ENCODE measurements around the gene ARVCF. TPM values are rescaled to one million over a fixed set of nuclear protein-coding genes. Genes with fewer than 3 reads are reported as not detected.

The ARVCF gene
- polyA plus RNA-seq, 1 of the 3 experiments (the other 2 are of a cell fraction): 27.4 TPM

DNA sequence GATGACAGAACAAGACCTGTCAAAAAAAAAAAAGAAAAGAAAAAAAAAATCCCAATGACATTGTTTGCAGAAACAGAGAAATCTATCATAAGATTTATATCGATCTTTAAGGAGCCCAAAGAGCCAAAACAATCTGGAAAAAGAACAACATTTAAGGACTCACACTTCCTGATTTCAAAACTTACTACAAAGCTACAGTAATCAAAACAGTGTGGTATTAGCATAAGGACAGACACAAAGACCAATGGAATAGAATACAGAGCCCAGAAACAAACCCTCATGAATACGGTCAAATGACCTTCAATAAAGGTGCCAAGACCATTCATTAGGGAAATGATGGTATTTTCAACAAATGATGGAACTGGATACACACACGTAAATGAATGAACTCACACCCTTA is 12.2 kb downstream of the ARVCF start:
- no peaks in the 10 kb centered on the region for H3K9me2 ChIP-seq
- no peaks in the 10 kb centered on the region for H3K79me2 ChIP-seq (ENCODE audit: insufficient read depth)
- peaks cover 0 to 55% of the 10 kb centered on the region in 2 experiments; a peak in 2 of 4 replicates for H3K4me1 ChIP-seq (ENCODE audit: control insufficient read depth in 1 of 2, insufficient read depth in 2 of 2, low read depth in 1 of 2, low read length in 1 of 2)
- H4K20me1 ChIP-seq (ENCODE audit: insufficient read depth): no peaks in the 10 kb centered on the region
- peaks cover 16% of the 10 kb centered on the region; the same call in 1 of the 2 replicates for H3K9me3 ChIP-seq
- no peak overlapping the region for H3K27ac ChIP-seq (ENCODE audit: low read depth in 2 of 2, low read length in 1 of 2)
- POLR2A ChIA-PET: no interaction called here
- DNase-seq: no peak
- H3K27me3 ChIP-seq (ENCODE audit: insufficient read depth): no peaks in the 10 kb centered on the region
- CTCF ChIA-PET: interaction anchor here (1.3 to 5.0 kb wide), 2 partner anchors 9 to 14 kb away, joined by 3 to 31 read pairs; no protein-coding TSS in a partner anchor
- 63% methylated on average over 3 of the region's 3 CpGs for WGBS (ENCODE audit: low lambda C conversion rate)
- H3K36me3 ChIP-seq (replicated peaks in 1 of 2; ENCODE audit: control insufficient read depth in 1 of 2, insufficient read depth in 2 of 2, low read length in 1 of 2): peaks cover 0 to 10% of the 10 kb centered on the region in 2 experiments
- no peak overlapping the region for H2AFZ ChIP-seq (ENCODE audit: low read depth)
- no peaks in the 10 kb centered on the region for H3F3A ChIP-seq (replicated peaks; ENCODE audit: insufficient read depth)
- TF ChIP-seq CHD2 (IDR thresholded peaks at IDR 0.05; ENCODE audit: low read length, partially characterized antibody): no peak
- no peak for TF ChIP-seq NRF1 (IDR thresholded peaks at IDR 0.05; ENCODE audit: low read depth, low read length)
- TF ChIP-seq, protein P1, sequence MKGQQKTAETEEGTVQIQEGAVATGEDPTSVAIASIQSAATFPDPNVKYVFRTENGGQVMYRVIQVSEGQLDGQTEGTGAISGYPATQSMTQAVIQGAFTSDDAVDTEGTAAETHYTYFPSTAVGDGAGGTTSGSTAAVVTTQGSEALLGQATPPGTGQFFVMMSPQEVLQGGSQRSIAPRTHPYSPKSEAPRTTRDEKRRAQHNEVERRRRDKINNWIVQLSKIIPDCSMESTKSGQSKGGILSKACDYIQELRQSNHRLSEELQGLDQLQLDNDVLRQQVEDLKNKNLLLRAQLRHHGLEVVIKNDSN (IDR thresholded peaks at IDR 0.05; ENCODE audit: borderline replicate concordance, low read depth): no peak
- no peak for TF ChIP-seq GABPA (IDR thresholded peaks at IDR 0.05; ENCODE audit: low read depth)
- TF ChIP-seq, protein P2, sequence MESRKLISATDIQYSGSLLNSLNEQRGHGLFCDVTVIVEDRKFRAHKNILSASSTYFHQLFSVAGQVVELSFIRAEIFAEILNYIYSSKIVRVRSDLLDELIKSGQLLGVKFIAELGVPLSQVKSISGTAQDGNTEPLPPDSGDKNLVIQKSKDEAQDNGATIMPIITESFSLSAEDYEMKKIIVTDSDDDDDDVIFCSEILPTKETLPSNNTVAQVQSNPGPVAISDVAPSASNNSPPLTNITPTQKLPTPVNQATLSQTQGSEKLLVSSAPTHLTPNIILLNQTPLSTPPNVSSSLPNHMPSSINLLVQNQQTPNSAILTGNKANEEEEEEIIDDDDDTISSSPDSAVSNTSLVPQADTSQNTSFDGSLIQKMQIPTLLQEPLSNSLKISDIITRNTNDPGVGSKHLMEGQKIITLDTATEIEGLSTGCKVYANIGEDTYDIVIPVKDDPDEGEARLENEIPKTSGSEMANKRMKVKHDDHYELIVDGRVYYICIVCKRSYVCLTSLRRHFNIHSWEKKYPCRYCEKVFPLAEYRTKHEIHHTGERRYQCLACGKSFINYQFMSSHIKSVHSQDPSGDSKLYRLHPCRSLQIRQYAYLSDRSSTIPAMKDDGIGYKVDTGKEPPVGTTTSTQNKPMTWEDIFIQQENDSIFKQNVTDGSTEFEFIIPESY (IDR thresholded peaks at IDR 0.05; ENCODE audit: borderline replicate concordance, low read depth): no peak
- TF ChIP-seq SMC3 (IDR thresholded peaks at IDR 0.05; ENCODE audit: low read depth, low read length): no peak
- TF ChIP-seq, protein P3, sequence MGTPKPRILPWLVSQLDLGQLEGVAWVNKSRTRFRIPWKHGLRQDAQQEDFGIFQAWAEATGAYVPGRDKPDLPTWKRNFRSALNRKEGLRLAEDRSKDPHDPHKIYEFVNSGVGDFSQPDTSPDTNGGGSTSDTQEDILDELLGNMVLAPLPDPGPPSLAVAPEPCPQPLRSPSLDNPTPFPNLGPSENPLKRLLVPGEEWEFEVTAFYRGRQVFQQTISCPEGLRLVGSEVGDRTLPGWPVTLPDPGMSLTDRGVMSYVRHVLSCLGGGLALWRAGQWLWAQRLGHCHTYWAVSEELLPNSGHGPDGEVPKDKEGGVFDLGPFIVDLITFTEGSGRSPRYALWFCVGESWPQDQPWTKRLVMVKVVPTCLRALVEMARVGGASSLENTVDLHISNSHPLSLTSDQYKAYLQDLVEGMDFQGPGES (IDR thresholded peaks at IDR 0.05; ENCODE audit: low read depth, low read length): no peak
- H3K4me3 ChIP-seq (ENCODE audit: low read depth in 2 of 2, low read length in 1 of 2): no peak overlapping the region
- no peak overlapping the region for H3K4me2 ChIP-seq
- no peak overlapping the region for H3K9ac ChIP-seq

DNA sequence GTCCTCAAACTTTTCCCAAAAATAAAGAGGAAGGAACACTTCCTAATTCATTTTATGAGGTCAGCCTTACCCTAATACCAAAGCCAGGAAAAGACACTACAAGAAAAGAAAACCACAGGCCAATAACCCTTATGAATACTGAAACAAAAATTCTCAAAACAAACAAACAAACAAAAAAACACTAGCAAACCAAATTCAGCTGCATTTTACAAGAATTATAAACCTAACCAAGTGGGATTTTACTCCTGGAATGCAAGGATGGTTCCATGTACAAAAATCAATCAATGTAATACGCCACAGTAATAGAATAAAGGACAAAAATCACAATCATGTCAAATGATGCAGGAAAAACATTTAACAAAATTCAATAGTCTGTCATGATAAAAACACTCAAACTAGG is 13.3 kb downstream of the ARVCF start:
- H4K20me1 ChIP-seq (ENCODE audit: insufficient read depth): no peaks in the 10 kb centered on the region
- H3K27me3 ChIP-seq (ENCODE audit: insufficient read depth): no peaks in the 10 kb centered on the region
- H3K4me3 ChIP-seq (ENCODE audit: low read depth in 2 of 2, low read length in 1 of 2): no peak overlapping the region
- no peaks in the 10 kb centered on the region for H3F3A ChIP-seq (replicated peaks; ENCODE audit: insufficient read depth)
- peaks cover 0 to 10% of the 10 kb centered on the region in 2 experiments for H3K36me3 ChIP-seq (replicated peaks in 1 of 2; ENCODE audit: control insufficient read depth in 1 of 2, insufficient read depth in 2 of 2, low read length in 1 of 2)
- no peak for DNase-seq
- H3K9ac ChIP-seq: no peak overlapping the region
- 69% methylated on average over 1 of the region's 1 CpG for WGBS (ENCODE audit: low lambda C conversion rate)
- H3K27ac ChIP-seq (ENCODE audit: low read depth in 2 of 2, low read length in 1 of 2): peak overlapping the region in 1 of 2 experiments; percentile 84; a peak in 1 of 4 replicates
- no peaks in the 10 kb centered on the region for H3K79me2 ChIP-seq (ENCODE audit: insufficient read depth)
- peaks cover 16% of the 10 kb centered on the region; the same call in 1 of the 2 replicates for H3K9me3 ChIP-seq
- peaks cover 0 to 55% of the 10 kb centered on the region in 2 experiments; a peak in 2 of 4 replicates for H3K4me1 ChIP-seq (ENCODE audit: control insufficient read depth in 1 of 2, insufficient read depth in 2 of 2, low read depth in 1 of 2, low read length in 1 of 2)
- H3K9me2 ChIP-seq: no peaks in the 10 kb centered on the region
- CTCF ChIA-PET: interaction anchor here (1.3 to 5.0 kb wide), 3 partner anchors 11 to 32 kb away, joined by 3 to 31 read pairs (median 12); no protein-coding TSS in a partner anchor
- no peak overlapping the region for H3K4me2 ChIP-seq
- H2AFZ ChIP-seq (ENCODE audit: low read depth): no peak overlapping the region
- POLR2A ChIA-PET: no interaction called here
- TF ChIP-seq NRF1 (IDR thresholded peaks at IDR 0.05; ENCODE audit: low read depth, low read length) (no peak), MEF2A (IDR thresholded peaks at IDR 0.05; ENCODE audit: borderline replicate concordance, low read depth) (no peak), TCF12 (IDR thresholded peaks at IDR 0.05) (no peak), TEAD4 (IDR thresholded peaks at IDR 0.05; ENCODE audit: borderline replicate concordance, insufficient read depth) (no peak), FOSL2 (IDR thresholded peaks at IDR 0.05; ENCODE audit: borderline replicate concordance, low read depth) (no peak), GATA2 (CRISPR knock-in tag; IDR thresholded peaks at IDR 0.05) (no peak), YY1 (IDR thresholded peaks at IDR 0.05; ENCODE audit: low read depth) (no peak), EZH2phosphoT487 (IDR thresholded peaks at IDR 0.05; ENCODE audit: borderline replicate concordance, low read depth) (no peak)
- TF ChIP-seq, protein P4, sequence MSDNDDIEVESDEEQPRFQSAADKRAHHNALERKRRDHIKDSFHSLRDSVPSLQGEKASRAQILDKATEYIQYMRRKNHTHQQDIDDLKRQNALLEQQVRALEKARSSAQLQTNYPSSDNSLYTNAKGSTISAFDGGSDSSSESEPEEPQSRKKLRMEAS (IDR thresholded peaks at IDR 0.05; ENCODE audit: low read depth): no peak
- TF ChIP-seq, protein P1 (IDR thresholded peaks at IDR 0.05; ENCODE audit: borderline replicate concordance, low read depth): no peak
- TF ChIP-seq, protein P3 (IDR thresholded peaks at IDR 0.05; ENCODE audit: low read depth, low read length): no peak
- TF ChIP-seq, protein P2 (IDR thresholded peaks at IDR 0.05; ENCODE audit: borderline replicate concordance, low read depth): no peak
- TF ChIP-seq, protein P5, sequence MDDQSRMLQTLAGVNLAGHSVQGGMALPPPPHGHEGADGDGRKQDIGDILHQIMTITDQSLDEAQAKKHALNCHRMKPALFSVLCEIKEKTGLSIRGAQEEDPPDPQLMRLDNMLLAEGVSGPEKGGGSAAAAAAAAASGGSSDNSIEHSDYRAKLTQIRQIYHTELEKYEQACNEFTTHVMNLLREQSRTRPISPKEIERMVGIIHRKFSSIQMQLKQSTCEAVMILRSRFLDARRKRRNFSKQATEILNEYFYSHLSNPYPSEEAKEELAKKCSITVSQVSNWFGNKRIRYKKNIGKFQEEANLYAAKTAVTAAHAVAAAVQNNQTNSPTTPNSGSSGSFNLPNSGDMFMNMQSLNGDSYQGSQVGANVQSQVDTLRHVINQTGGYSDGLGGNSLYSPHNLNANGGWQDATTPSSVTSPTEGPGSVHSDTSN (IDR thresholded peaks at IDR 0.05): no peak

Data from SK-N-SH (cell line).